HepG2 (cell line): Measurements from ENCODE around the gene ASH1L. TPM values are rescaled to one million over a fixed set of nuclear protein-coding genes. Genes with fewer than 3 reads are reported as not detected.

Experiments
- ARNTL ChIP-seq: sonication (generic); formaldehyde crosslinking; IDR thresholded peaks from 2 replicates; pipeline ENCODE4 v1.4.0; 2020; ENCODE audit warnings: mild to moderate bottlenecking, missing genetic modification reagents
- HNF4G ChIP-seq, 2 experiments: sonication (generic) in 1 of 2; formaldehyde crosslinking in 1 of 2; IDR thresholded peaks; 2 replicates each; pipeline versions ENCODE4 v1.4.0 to v1.6.1; 2011 to 2020; ENCODE audit warnings: borderline replicate concordance in 2 of 2, low read depth in 2 of 2, mild to moderate bottlenecking in 2 of 2, low read length in 1 of 2, missing genetic modification reagents in 1 of 2, moderate library complexity in 1 of 2
- JUN ChIP-seq: sonication (generic); formaldehyde crosslinking; IDR thresholded peaks from 2 replicates; pipeline ENCODE4 v1.4.0; 2020; ENCODE audit warnings: mild to moderate bottlenecking, missing genetic modification reagents
- KLF16 ChIP-seq, 2 experiments: sonication (generic) in 1 of 2; formaldehyde crosslinking in 1 of 2; IDR thresholded peaks; 2 replicates each; pipeline versions ENCODE4 v1.6.1 to v1.8.0; 2016 to 2023; ENCODE audit warnings: missing genetic modification reagents in 2 of 2, missing compliant biosample characterization in 1 of 2
- MEIS2 ChIP-seq: sonication (generic); formaldehyde crosslinking; IDR thresholded peaks from 2 replicates; pipeline ENCODE4 v1.9.0; 2021; ENCODE audit warnings: mild to moderate bottlenecking, missing genetic modification reagents
- RBM39 ChIP-seq: fragments of 200-400 bp; formaldehyde crosslinking; IDR thresholded peaks from one replicate; pipeline ENCODE4 v1.6.1; 2018; ENCODE audit warnings: antibody characterized with exemption, mild to moderate bottlenecking, low read depth, low read length; ENCODE audit not compliant: poor library complexity, severe bottlenecking
- REL ChIP-seq: sonication (generic); formaldehyde crosslinking; conservative IDR thresholded peaks from 2 replicates; pipeline ENCODE4 v1.8.0; 2022; ENCODE audit warnings: mild to moderate bottlenecking, missing genetic modification reagents, moderate library complexity
- RFX3 ChIP-seq: IDR thresholded peaks from 2 replicates; pipeline ENCODE4 v1.6.1; 2016; ENCODE audit warnings: missing biosample characterization, missing genetic modification reagents
- WIZ ChIP-seq: sonication (generic); formaldehyde crosslinking; IDR thresholded peaks from 2 replicates; pipeline ENCODE4 v1.5.1; 2020; ENCODE audit warnings: mild to moderate bottlenecking, missing genetic modification reagents
- ZNF484 ChIP-seq: sonication (generic); formaldehyde crosslinking; IDR thresholded peaks from 2 replicates; pipeline ENCODE4 v1.5.1; 2020; ENCODE audit warnings: mild to moderate bottlenecking, low read depth, missing genetic modification reagents, borderline replicate concordance
- ZNF547 ChIP-seq: sonication (generic); formaldehyde crosslinking; IDR thresholded peaks from 2 replicates; pipeline ENCODE4 v1.5.1; 2020; ENCODE audit warnings: mild to moderate bottlenecking, missing genetic modification reagents
- ZNF878 ChIP-seq: sonication (generic); formaldehyde crosslinking; IDR thresholded peaks from 2 replicates; pipeline ENCODE4 v1.8.1; 2023; ENCODE audit warnings: mild to moderate bottlenecking, missing genetic modification reagents, moderate library complexity
- ZSCAN9 ChIP-seq: IDR thresholded peaks from 2 replicates; pipeline ENCODE4 v1.6.1; 2016; ENCODE audit warnings: borderline replicate concordance
- polyA plus RNA-seq, 8 experiments: library from polyadenylated mRNA; depleted of rRNA in 3 of 8; stranded (reverse) in 7 of 8; unstranded in 1 of 8; fragments of >200 nt; fragmentation: Illumina TruSeq in 4 of 8; extraction: Trizol in 4 of 8; gene quantifications; 2 replicates each; pipeline versions ENCODE4 v1.2.1 to v1.2.3, GENCODE V29; 2011 to 2016; ENCODE audit warnings: low read depth in 4 of 8, missing spikeins in 1 of 8, mixed read lengths in 1 of 8; ENCODE audit not compliant: insufficient read depth in 1 of 8
- total RNA-seq, 5 experiments: library from RNA; depleted of rRNA; stranded (reverse); fragments of >200 nt; fragmentation: Illumina TruSeq; extraction: Trizol; gene quantifications; 2 replicates each; pipeline ENCODE4 v1.2.3, GENCODE V29; 2016; ENCODE audit warnings: low read depth in 1 of 5
- TF ChIP-seq, protein P1 (sequence below): sonication (generic); formaldehyde crosslinking; IDR thresholded peaks from 2 replicates; pipeline ENCODE4 v1.8.1; 2023; ENCODE audit warnings: mild to moderate bottlenecking, moderate library complexity, missing genetic modification reagents
- TF ChIP-seq, protein P2 (sequence below): sonication (generic); formaldehyde crosslinking; IDR thresholded peaks from 2 replicates; pipeline ENCODE4 v1.4.0; 2020; ENCODE audit warnings: missing genetic modification reagents
- TF ChIP-seq, protein P3 (sequence below): sonication (generic); formaldehyde crosslinking; IDR thresholded peaks from 2 replicates; pipeline ENCODE4 v1.8.1; 2023; ENCODE audit warnings: mild to moderate bottlenecking, missing genetic modification reagents
- TF ChIP-seq, protein P4 (sequence below): sonication (generic); formaldehyde crosslinking; IDR thresholded peaks from 2 replicates; pipeline ENCODE4 v1.4.0; 2020; ENCODE audit warnings: missing genetic modification reagents
- TF ChIP-seq, protein P5 (sequence below): sonication (generic); formaldehyde crosslinking; IDR thresholded peaks from 2 replicates; pipeline ENCODE4 v1.5.1; 2020; ENCODE audit warnings: mild to moderate bottlenecking, missing genetic modification reagents, moderate library complexity
- TF ChIP-seq, protein P6 (sequence below): fragments of 450-650 bp; IDR thresholded peaks from 2 replicates; pipeline ENCODE4 v1.6.1; 2017

The ASH1L gene
- total and polyA plus RNA-seq, 2 of the 13 experiments (the other 11 are each of a cell fraction or from before 2014, with no cell fraction given): 10.2 to 15.3 TPM

DNA sequence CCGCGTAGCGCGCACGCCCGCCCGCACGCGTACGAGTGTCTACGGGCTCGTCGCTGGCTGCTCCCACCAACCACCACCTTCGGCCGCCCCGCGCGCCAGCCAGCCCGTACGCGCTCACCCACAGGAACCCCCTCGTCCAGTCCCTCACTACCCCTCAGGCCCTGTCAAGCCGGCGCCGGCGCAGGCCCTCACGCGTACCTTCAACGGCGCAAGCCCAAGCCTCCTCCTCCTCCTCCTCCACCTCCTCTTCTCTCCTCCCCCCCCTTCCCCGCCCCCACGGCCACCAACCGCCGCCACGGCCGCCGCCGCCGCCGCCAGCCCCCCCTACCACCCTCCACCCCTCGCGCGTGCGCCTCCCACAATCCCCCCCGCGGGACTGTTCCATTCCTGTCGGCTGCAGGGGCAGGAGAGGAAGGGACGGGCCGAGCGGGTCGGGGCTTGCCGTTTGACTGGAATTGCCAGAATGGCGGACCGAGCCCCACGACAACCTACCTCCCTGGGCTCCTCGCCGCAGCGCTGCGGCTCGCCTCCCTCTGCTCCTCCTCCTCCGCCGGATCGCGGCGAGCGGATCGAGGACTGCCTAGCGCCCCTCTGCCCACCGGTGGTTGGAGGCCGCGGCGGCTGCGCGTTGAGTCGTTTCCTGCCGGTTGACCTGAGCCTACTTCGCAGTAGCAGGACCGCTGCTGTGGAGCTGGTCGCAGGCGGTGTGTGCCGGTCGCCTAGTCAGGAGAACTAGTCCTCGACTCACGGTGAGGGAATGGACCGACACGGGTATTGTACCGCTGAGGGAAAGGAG lies at the start of gene ASH1L (continued):
- TF ChIP-seq, protein P1, sequence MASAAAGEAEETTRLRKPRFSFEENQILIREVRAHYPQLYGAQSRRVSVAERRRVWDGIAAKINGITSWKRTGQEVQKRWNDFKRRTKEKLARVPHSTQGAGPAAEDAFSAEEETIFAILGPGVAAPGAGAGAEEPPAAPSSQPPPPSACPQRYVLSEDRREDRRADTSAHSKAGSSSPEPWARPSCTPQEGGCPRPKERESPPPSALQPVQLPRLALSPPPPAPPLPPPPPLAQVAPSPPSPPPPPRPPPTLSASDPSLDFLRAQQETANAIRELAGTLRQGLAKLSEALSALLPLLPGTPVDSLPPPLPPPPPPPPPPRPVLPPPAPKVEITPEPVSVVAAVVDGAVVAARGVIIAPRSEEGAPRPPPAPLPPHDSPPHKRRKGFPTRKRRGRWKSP: peak; percentile 90
- TF ChIP-seq ZNF547 (CRISPR knock-in tag): peak; percentile 62; the same call in 1 of the 2 replicates
- TF ChIP-seq ARNTL (CRISPR knock-in tag): no peak
- TF ChIP-seq, protein P2, sequence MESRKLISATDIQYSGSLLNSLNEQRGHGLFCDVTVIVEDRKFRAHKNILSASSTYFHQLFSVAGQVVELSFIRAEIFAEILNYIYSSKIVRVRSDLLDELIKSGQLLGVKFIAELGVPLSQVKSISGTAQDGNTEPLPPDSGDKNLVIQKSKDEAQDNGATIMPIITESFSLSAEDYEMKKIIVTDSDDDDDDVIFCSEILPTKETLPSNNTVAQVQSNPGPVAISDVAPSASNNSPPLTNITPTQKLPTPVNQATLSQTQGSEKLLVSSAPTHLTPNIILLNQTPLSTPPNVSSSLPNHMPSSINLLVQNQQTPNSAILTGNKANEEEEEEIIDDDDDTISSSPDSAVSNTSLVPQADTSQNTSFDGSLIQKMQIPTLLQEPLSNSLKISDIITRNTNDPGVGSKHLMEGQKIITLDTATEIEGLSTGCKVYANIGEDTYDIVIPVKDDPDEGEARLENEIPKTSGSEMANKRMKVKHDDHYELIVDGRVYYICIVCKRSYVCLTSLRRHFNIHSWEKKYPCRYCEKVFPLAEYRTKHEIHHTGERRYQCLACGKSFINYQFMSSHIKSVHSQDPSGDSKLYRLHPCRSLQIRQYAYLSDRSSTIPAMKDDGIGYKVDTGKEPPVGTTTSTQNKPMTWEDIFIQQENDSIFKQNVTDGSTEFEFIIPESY (CRISPR knock-in tag): no peak; the same call in 1 of the 2 replicates
- no peak for TF ChIP-seq ZSCAN9 (CRISPR knock-in tag)
- peak; percentile 87 for TF ChIP-seq RBM39
- TF ChIP-seq, protein P3, sequence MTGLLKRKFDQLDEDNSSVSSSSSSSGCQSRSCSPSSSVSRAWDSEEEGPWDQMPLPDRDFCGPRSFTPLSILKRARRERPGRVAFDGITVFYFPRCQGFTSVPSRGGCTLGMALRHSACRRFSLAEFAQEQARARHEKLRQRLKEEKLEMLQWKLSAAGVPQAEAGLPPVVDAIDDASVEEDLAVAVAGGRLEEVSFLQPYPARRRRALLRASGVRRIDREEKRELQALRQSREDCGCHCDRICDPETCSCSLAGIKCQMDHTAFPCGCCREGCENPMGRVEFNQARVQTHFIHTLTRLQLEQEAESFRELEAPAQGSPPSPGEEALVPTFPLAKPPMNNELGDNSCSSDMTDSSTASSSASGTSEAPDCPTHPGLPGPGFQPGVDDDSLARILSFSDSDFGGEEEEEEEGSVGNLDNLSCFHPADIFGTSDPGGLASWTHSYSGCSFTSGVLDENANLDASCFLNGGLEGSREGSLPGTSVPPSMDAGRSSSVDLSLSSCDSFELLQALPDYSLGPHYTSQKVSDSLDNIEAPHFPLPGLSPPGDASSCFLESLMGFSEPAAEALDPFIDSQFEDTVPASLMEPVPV (CRISPR knock-in tag): peak; percentile 13; the same call in 1 of the 2 replicates
- TF ChIP-seq, protein P4, sequence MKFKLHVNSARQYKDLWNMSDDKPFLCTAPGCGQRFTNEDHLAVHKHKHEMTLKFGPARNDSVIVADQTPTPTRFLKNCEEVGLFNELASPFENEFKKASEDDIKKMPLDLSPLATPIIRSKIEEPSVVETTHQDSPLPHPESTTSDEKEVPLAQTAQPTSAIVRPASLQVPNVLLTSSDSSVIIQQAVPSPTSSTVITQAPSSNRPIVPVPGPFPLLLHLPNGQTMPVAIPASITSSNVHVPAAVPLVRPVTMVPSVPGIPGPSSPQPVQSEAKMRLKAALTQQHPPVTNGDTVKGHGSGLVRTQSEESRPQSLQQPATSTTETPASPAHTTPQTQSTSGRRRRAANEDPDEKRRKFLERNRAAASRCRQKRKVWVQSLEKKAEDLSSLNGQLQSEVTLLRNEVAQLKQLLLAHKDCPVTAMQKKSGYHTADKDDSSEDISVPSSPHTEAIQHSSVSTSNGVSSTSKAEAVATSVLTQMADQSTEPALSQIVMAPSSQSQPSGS (CRISPR knock-in tag): peak; percentile 50; the same call in 1 of the 2 replicates
- TF ChIP-seq, protein P5, sequence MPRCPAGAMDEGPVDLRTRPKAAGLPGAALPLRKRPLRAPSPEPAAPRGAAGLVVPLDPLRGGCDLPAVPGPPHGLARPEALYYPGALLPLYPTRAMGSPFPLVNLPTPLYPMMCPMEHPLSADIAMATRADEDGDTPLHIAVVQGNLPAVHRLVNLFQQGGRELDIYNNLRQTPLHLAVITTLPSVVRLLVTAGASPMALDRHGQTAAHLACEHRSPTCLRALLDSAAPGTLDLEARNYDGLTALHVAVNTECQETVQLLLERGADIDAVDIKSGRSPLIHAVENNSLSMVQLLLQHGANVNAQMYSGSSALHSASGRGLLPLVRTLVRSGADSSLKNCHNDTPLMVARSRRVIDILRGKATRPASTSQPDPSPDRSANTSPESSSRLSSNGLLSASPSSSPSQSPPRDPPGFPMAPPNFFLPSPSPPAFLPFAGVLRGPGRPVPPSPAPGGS (CRISPR knock-in tag): no peak; the same call in 1 of the 2 replicates
- TF ChIP-seq, protein P6, sequence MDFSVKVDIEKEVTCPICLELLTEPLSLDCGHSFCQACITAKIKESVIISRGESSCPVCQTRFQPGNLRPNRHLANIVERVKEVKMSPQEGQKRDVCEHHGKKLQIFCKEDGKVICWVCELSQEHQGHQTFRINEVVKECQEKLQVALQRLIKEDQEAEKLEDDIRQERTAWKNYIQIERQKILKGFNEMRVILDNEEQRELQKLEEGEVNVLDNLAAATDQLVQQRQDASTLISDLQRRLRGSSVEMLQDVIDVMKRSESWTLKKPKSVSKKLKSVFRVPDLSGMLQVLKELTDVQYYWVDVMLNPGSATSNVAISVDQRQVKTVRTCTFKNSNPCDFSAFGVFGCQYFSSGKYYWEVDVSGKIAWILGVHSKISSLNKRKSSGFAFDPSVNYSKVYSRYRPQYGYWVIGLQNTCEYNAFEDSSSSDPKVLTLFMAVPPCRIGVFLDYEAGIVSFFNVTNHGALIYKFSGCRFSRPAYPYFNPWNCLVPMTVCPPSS: no peak
- no peak for TF ChIP-seq RFX3 (CRISPR knock-in tag)
- TF ChIP-seq ZNF484: no peak
- TF ChIP-seq WIZ (CRISPR knock-in tag): peak; percentile 87; the same call in 1 of the 2 replicates
- TF ChIP-seq MEIS2 (CRISPR knock-in tag): 0 out of 2 replicates have a peak, but pooled peaks have one; percentile 17
- TF ChIP-seq JUN (CRISPR knock-in tag): peak; percentile 19; the same call in 1 of the 2 replicates
- no peak for TF ChIP-seq ZNF878
- no peak for TF ChIP-seq HNF4G (IDR thresholded peaks at IDR 0.05; ENCODE audit: borderline replicate concordance, low read depth, low read length)
- no peak for TF ChIP-seq HNF4G (CRISPR knock-in tag; IDR thresholded peaks at IDR 0.05; ENCODE audit: borderline replicate concordance, low read depth)
- TF ChIP-seq KLF16 (CRISPR knock-in tag; IDR thresholded peaks at IDR 0.05): peak in 1 of 2 experiments; percentile 16; a peak in 1 of 4 replicates
- TF ChIP-seq REL (CRISPR knock-in tag): peak; percentile 69; the same call in 1 of the 2 replicates
